Measurements from ENCODE around the gene SULT2B1.

Gene SULT2B1

GRCh38 chr19:48635263-48635965 is 83.4 kb downstream of the SULT2B1 start:
- no peaks in the 10 kb centered on the region for H3K9me3 ChIP-seq (ENCODE audit: insufficient read depth, low read depth, low read length)
- H3K4me1 ChIP-seq (ENCODE audit: insufficient read depth, low read length): peaks cover 22% of the 10 kb centered on the region; the same call in 1 of the 2 replicates
- peaks cover 11% of the 10 kb centered on the region; the same call in 1 of the 2 replicates for H3K36me3 ChIP-seq (ENCODE audit: insufficient read depth, low read depth, low read length)
- H3K27ac ChIP-seq (ENCODE audit: low read length): no peak overlapping the region
- H3K9ac ChIP-seq (ENCODE audit: low read depth, low read length): peak overlapping the region; percentile 61; the same call in 1 of the 2 replicates
- peak overlapping the region; percentile 83 for H3K4me3 ChIP-seq (ENCODE audit: low read length)
- H3K27me3 ChIP-seq (ENCODE audit: insufficient read depth, low read length): peaks cover 12% of the 10 kb centered on the region; the same call in 1 of the 2 replicates

- Histone ChIP-seq H3K27me3 (ENCODE audit: insufficient read depth, low read length) (peaks cover 12% of the 10 kb centered on the region; the same call in 1 of the 2 replicates), H3K9ac (ENCODE audit: low read depth, low read length) (peak overlapping the region; percentile 58; the same call in 1 of the 2 replicates), H3K27ac (ENCODE audit: low read length) (no peak overlapping the region), H3K9me3 (ENCODE audit: insufficient read depth, low read depth, low read length) (no peaks in the 10 kb centered on the region), H3K4me3 (ENCODE audit: low read length) (peak overlapping the region; percentile 83), H3K36me3 (ENCODE audit: insufficient read depth, low read depth, low read length) (peaks cover 11% of the 10 kb centered on the region; the same call in 1 of the 2 replicates), H3K4me1 (ENCODE audit: insufficient read depth, low read length) (peaks cover 19% of the 10 kb centered on the region; the same call in 1 of the 2 replicates)
Measured at GRCh38 chr19:48635966-48636858, 84.2 kb downstream of the SULT2B1 start.

- Histone ChIP-seq H3K4me1 (ENCODE audit: insufficient read depth, low read length) (peaks cover 17% of the 10 kb centered on the region; the same call in 1 of the 2 replicates), H3K9ac (ENCODE audit: low read depth, low read length) (peak within 1 kb of the TSS; percentile 85; the same call in 1 of the 2 replicates), H3K27me3 (ENCODE audit: insufficient read depth, low read length) (peaks cover 12% of the 10 kb centered on the region; the same call in 1 of the 2 replicates), H3K9me3 (ENCODE audit: insufficient read depth, low read depth, low read length) (no peaks in the 10 kb centered on the region), H3K36me3 (ENCODE audit: insufficient read depth, low read depth, low read length) (peaks cover 11% of the 10 kb centered on the region; the same call in 1 of the 2 replicates), H3K27ac (ENCODE audit: low read length) (peak within 1 kb of the TSS; percentile 81), H3K4me3 (ENCODE audit: low read length) (peak within 1 kb of the TSS; percentile 83)
Measured at GRCh38 chr19:48636859-48637448, 85.0 kb downstream of the SULT2B1 start, which contains the start of gene DBP. Gene DBP, minus strand, starts transcription at chr19:48637379. Its CDS starts 385 bp downstream, at chr19:48636994.

- H3K4me3 ChIP-seq (ENCODE audit: low read length): peak overlapping the region; percentile 83
- no peaks in the 10 kb centered on the region for H3K9me3 ChIP-seq (ENCODE audit: insufficient read depth, low read depth, low read length)
- H3K27me3 ChIP-seq (ENCODE audit: insufficient read depth, low read length): peaks cover 12% of the 10 kb centered on the region; the same call in 1 of the 2 replicates
- peaks cover 17% of the 10 kb centered on the region; the same call in 1 of the 2 replicates for H3K4me1 ChIP-seq (ENCODE audit: insufficient read depth, low read length)
- H3K27ac ChIP-seq (ENCODE audit: low read length): peak overlapping the region; percentile 81
- H3K36me3 ChIP-seq (ENCODE audit: insufficient read depth, low read depth, low read length): peaks cover 11% of the 10 kb centered on the region; the same call in 1 of the 2 replicates
- H3K9ac ChIP-seq (ENCODE audit: low read depth, low read length): peak overlapping the region; percentile 85; the same call in 1 of the 2 replicates
Measured at GRCh38 chr19:48637449-48637947, 85.5 kb downstream of the SULT2B1 start.

- Histone ChIP-seq H3K4me3 (ENCODE audit: low read length) (peak overlapping the region; percentile 71), H3K27ac (ENCODE audit: low read length) (peak overlapping the region; percentile 89), H3K9ac (ENCODE audit: low read depth, low read length) (peak overlapping the region; percentile 85; the same call in 1 of the 2 replicates), H3K27me3 (ENCODE audit: insufficient read depth, low read length) (peaks cover 12% of the 10 kb centered on the region; the same call in 1 of the 2 replicates), H3K4me1 (ENCODE audit: insufficient read depth, low read length) (peaks cover 17% of the 10 kb centered on the region; the same call in 1 of the 2 replicates), H3K9me3 (ENCODE audit: insufficient read depth, low read depth, low read length) (no peaks in the 10 kb centered on the region), H3K36me3 (ENCODE audit: insufficient read depth, low read depth, low read length) (peaks cover 11% of the 10 kb centered on the region; the same call in 1 of the 2 replicates)
Measured at GRCh38 chr19:48637948-48638830, 86.2 kb downstream of the SULT2B1 start.

- Histone ChIP-seq H3K27me3 (ENCODE audit: insufficient read depth, low read length) (peaks cover 12% of the 10 kb centered on the region; the same call in 1 of the 2 replicates), H3K27ac (ENCODE audit: low read length) (peak overlapping the region; percentile 89), H3K4me3 (ENCODE audit: low read length) (peak overlapping the region; percentile 60), H3K36me3 (ENCODE audit: insufficient read depth, low read depth, low read length) (peaks cover 11% of the 10 kb centered on the region; the same call in 1 of the 2 replicates), H3K9me3 (ENCODE audit: insufficient read depth, low read depth, low read length) (no peaks in the 10 kb centered on the region), H3K4me1 (ENCODE audit: insufficient read depth, low read length) (peaks cover 16% of the 10 kb centered on the region; the same call in 1 of the 2 replicates), H3K9ac (ENCODE audit: low read depth, low read length) (peak overlapping the region; percentile 69; the same call in 1 of the 2 replicates)
Measured at GRCh38 chr19:48638831-48639381, 86.9 kb downstream of the SULT2B1 start.

GRCh38 chr19:48639483-48640375 is 87.8 kb downstream of the SULT2B1 start:
- peaks cover 11% of the 10 kb centered on the region; the same call in 1 of the 2 replicates for H3K36me3 ChIP-seq (ENCODE audit: insufficient read depth, low read depth, low read length)
- H3K27me3 ChIP-seq (ENCODE audit: insufficient read depth, low read length): peaks cover 12% of the 10 kb centered on the region; the same call in 1 of the 2 replicates
- H3K27ac ChIP-seq (ENCODE audit: low read length): no peak overlapping the region
- H3K4me3 ChIP-seq (ENCODE audit: low read length): no peak overlapping the region
- H3K9ac ChIP-seq (ENCODE audit: low read depth, low read length): no peak overlapping the region
- H3K4me1 ChIP-seq (ENCODE audit: insufficient read depth, low read length): peaks cover 14% of the 10 kb centered on the region; the same call in 1 of the 2 replicates
- no peaks in the 10 kb centered on the region for H3K9me3 ChIP-seq (ENCODE audit: insufficient read depth, low read depth, low read length)

- no peak overlapping the region for H3K4me3 ChIP-seq (ENCODE audit: low read length)
Measured at GRCh38 chr19:48641850-48642249, 89.9 kb downstream of the SULT2B1 start.

GRCh38 chr19:48642862-48643261 is 90.9 kb downstream of the SULT2B1 start:
- Histone ChIP-seq H3K9ac (ENCODE audit: low read depth, low read length) (no peak overlapping the region), H3K27me3 (ENCODE audit: insufficient read depth, low read length) (no peaks in the 10 kb centered on the region), H3K9me3 (ENCODE audit: insufficient read depth, low read depth, low read length) (no peaks in the 10 kb centered on the region), H3K4me3 (ENCODE audit: low read length) (no peak overlapping the region), H3K4me1 (ENCODE audit: insufficient read depth, low read length) (peaks cover 9% of the 10 kb centered on the region; the same call in 1 of the 2 replicates), H3K36me3 (ENCODE audit: insufficient read depth, low read depth, low read length) (peaks cover 11% of the 10 kb centered on the region; the same call in 1 of the 2 replicates), H3K27ac (ENCODE audit: low read length) (no peak overlapping the region)

More at GRCh38 chr19:48641850-48642249, 89.9 kb downstream of the SULT2B1 start:
- H3K27me3 ChIP-seq (ENCODE audit: insufficient read depth, low read length): no peaks in the 10 kb centered on the region
- no peaks in the 10 kb centered on the region for H3K9me3 ChIP-seq (ENCODE audit: insufficient read depth, low read depth, low read length)
- H3K27ac ChIP-seq (ENCODE audit: low read length): no peak overlapping the region
- H3K9ac ChIP-seq (ENCODE audit: low read depth, low read length): no peak overlapping the region
- H3K4me1 ChIP-seq (ENCODE audit: insufficient read depth, low read length): peaks cover 9% of the 10 kb centered on the region; the same call in 1 of the 2 replicates
- peaks cover 11% of the 10 kb centered on the region; the same call in 1 of the 2 replicates for H3K36me3 ChIP-seq (ENCODE audit: insufficient read depth, low read depth, low read length)
